NCI-H69 (cell line): Measurements from ENCODE around the gene ERP27.

ENCODE experiments used
- DNase-seq: peaks from one replicate; lab custom pipeline; 2025; lab: John Stamatoyannopoulos, UW

ERP27 gene

GRCh38 chr12:14935031-14935430 lies 3.3 kb downstream of the ERP27 start:
- DNase-seq: no peak

GRCh38 chr12:14934511-14934910 lies 3.8 kb downstream of the ERP27 start:
- DNase-seq: no peak

- DNase-seq: no peak
These were observed 6.4 kb downstream of the ERP27 start for GRCh38 chr12:14931791-14932560.

- DNase-seq: no peak
These were observed 7.0 kb downstream of the ERP27 start for GRCh38 chr12:14931359-14931758.

GRCh38 chr12:14930299-14930698 lies 8.0 kb downstream of the ERP27 start:
- no peak for DNase-seq

GRCh38 chr12:14928931-14929330 lies 9.4 kb downstream of the ERP27 start:
- no peak for DNase-seq

- DNase-seq: no peak
These were observed 11.1 kb downstream of the ERP27 start for GRCh38 chr12:14927267-14927666.

- no peak for DNase-seq
These were observed 13.8 kb downstream of the ERP27 start for GRCh38 chr12:14924541-14924940.

- DNase-seq: no peak
These were observed 14.4 kb downstream of the ERP27 start for GRCh38 chr12:14923944-14924343.

GRCh38 chr12:14921218-14921617 lies 17.1 kb downstream of the ERP27 start:
- DNase-seq: no peak

GRCh38 chr12:14920475-14921126 lies 17.7 kb downstream of the ERP27 start:
- no peak for DNase-seq

- DNase-seq: no peak
These were observed 18.9 kb downstream of the ERP27 start for GRCh38 chr12:14919455-14919854.

- DNase-seq: no peak
These were observed 22.6 kb downstream of the ERP27 start for GRCh38 chr12:14915736-14916135.

GRCh38 chr12:14913381-14913781 lies 25.0 kb downstream of the ERP27 start:
- no peak for DNase-seq

GRCh38 chr12:14911131-14911530 lies 27.2 kb downstream of the ERP27 start:
- no peak for DNase-seq

- DNase-seq: no peak
These were observed 28.0 kb downstream of the ERP27 start for GRCh38 chr12:14910090-14910915.

- DNase-seq: no peak
These were observed 30.4 kb downstream of the ERP27 start for GRCh38 chr12:14907953-14908352.

GRCh38 chr12:14906114-14906513 lies 32.2 kb downstream of the ERP27 start:
- DNase-seq: no peak

- DNase-seq: no peak
These were observed 32.9 kb downstream of the ERP27 start for GRCh38 chr12:14905269-14906004.

GRCh38 chr12:14904854-14905253 lies 33.5 kb downstream of the ERP27 start:
- DNase-seq: no peak

GRCh38 chr12:14903386-14904098 lies 34.8 kb downstream of the ERP27 start:
- DNase-seq: no peak
